HCT116 (cell line): Measurements from ENCODE around the gene PYGB.

ENCODE experiments used
- ATF3 ChIP-seq: IDR thresholded peaks from 2 replicates; pipeline ENCODE4 v1.6.1; 2012
- CEBPB ChIP-seq: IDR thresholded peaks from 2 replicates; pipeline ENCODE4 v1.6.1; 2012; ENCODE audit warnings: low read depth
- CTCF ChIP-seq, 3 experiments: fragments of 200-600 bp in 1 of 3; sonication (generic) in 1 of 3; IDR thresholded peaks in 2 of 3; conservative IDR thresholded peaks in 1 of 3; 2 replicates each; pipeline ENCODE4 v1.5.1; 2012 to 2017; ENCODE audit warnings: low read depth in 2 of 3, low read length in 2 of 3, antibody characterized with exemption in 1 of 3, borderline replicate concordance in 1 of 3, control low read depth in 1 of 3, mild to moderate bottlenecking in 1 of 3, mixed read lengths in 1 of 3, mixed run types in 1 of 3, moderate library complexity in 1 of 3; ENCODE audit not compliant: insufficient read depth in 1 of 3
- EZH2 ChIP-seq: fragments of 200-600 bp; sonication (generic); IDR thresholded peaks from 2 replicates; pipeline ENCODE4 v1.6.1; 2017; ENCODE audit warnings: antibody characterized with exemption, mixed run types
- EZH2phosphoT487 ChIP-seq: fragments of 200-600 bp; IDR thresholded peaks from 2 replicates; pipeline ENCODE4 v1.6.1; 2018; ENCODE audit warnings: antibody characterized with exemption, borderline replicate concordance
- FOSL1 ChIP-seq: IDR thresholded peaks from 2 replicates; pipeline ENCODE4 v1.6.1; 2012; ENCODE audit warnings: low read depth
- POLR2A ChIP-seq: IDR thresholded peaks from 2 replicates; pipeline ENCODE4 v1.7.0; 2011; ENCODE audit warnings: borderline replicate concordance; ENCODE audit not compliant: insufficient read depth, insufficient read length; ENCODE audit errors: extremely low read depth
- SRF ChIP-seq: IDR thresholded peaks from 2 replicates; pipeline ENCODE4 v1.6.1; 2012; ENCODE audit warnings: low read depth
- TCF7L2 ChIP-seq: IDR thresholded peaks from 2 replicates; pipeline ENCODE4 v1.7.0; 2011; ENCODE audit warnings: borderline replicate concordance, inconsistent platforms; ENCODE audit not compliant: insufficient read depth, insufficient read length; ENCODE audit errors: extremely low read depth
- YY1 ChIP-seq: IDR thresholded peaks from 2 replicates; pipeline ENCODE4 v1.6.1; 2011; ENCODE audit warnings: low read length, low read depth, moderate library complexity, mild to moderate bottlenecking; ENCODE audit not compliant: insufficient replicate concordance; ENCODE audit errors: extremely low read depth
- ZNF274 ChIP-seq: fragments of 200-500 bp; sonication (Bioruptor generic); IDR thresholded peaks from 2 replicates; pipeline ENCODE4 v1.6.1; 2014; ENCODE audit warnings: mild to moderate bottlenecking, low read depth, low read length, inconsistent platforms

DNA sequence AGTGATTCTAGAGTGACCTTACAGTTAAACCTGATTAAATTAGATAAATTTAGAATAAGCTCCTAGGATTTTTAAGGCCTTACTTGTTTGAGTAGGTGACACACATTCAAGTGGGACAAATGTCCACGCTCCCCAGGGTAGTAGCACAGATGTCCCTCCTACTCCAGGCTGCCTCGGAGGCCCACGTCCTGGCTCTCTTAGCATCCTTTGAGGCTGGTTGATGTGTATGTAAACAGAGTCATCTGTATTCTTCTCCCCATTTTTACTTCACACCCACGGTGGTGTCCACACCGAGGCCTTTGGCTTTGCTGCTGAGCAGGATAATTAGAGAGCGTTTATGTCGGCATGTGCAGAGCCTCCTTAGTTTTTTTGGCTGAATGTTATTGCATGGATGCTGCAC lies 36.6 kb upstream of the PYGB start:
- no peak for TF ChIP-seq CTCF (IDR thresholded peaks at IDR 0.05 in 2 of 3, conservative IDR thresholded peaks at IDR 0.05 in 1 of 3; ENCODE audit: borderline replicate concordance in 1 of 3, insufficient read depth in 1 of 3, low read depth in 2 of 3, low read length in 2 of 3)
- no peak for TF ChIP-seq EZH2
- no peak for TF ChIP-seq EZH2phosphoT487
- no peak for TF ChIP-seq ATF3
- TF ChIP-seq CEBPB: no peak
- TF ChIP-seq SRF: no peak
- TF ChIP-seq POLR2A: no peak
- no peak for TF ChIP-seq FOSL1
- no peak for TF ChIP-seq TCF7L2
- no peak for TF ChIP-seq YY1
- no peak for TF ChIP-seq ZNF274
